T-helper 1 cell treated with Interleukin-12 subunit alpha and Interleukin-12 subunit beta and Interleukin-4 antibody, amounts not matched to agents 30 ng/mL and 1 ng/mL, for 36 hours (primary cell): ENCODE measurements around the gene UVRAG. TPM values are rescaled to one million over a fixed set of nuclear protein-coding genes. Genes with fewer than 3 reads are reported as not detected.

Experiments
- intact Hi-C: fragments of 100-400 bp; cut with micrococcal nuclease; formaldehyde crosslinking; loops from one replicate; pipeline ENCODE4 v1.15.1; 2024
- total RNA-seq: library from RNA; stranded (reverse); gene quantifications from 2 replicates; pipeline ENCODE4 v1.2.3, GENCODE V29; 2022

The UVRAG gene
- total RNA-seq, 1 donor from 2014 or later = 21.7 TPM

- intact Hi-C loops = no loop called here
These were observed 189.4 kb downstream of the UVRAG start for GRCh38 chr11:76004400-76004799.

- intact Hi-C loops = no loop called here
These were observed 190.7 kb downstream of the UVRAG start for GRCh38 chr11:76005756-76006155.

- intact Hi-C loops = no loop called here
These were observed 192.2 kb downstream of the UVRAG start for GRCh38 chr11:76007166-76007565.

GRCh38 chr11:76008474-76008873, 193.5 kb downstream of the UVRAG start:
- intact Hi-C loops = no loop called here

- intact Hi-C loops = no loop called here
These were observed 195.0 kb downstream of the UVRAG start for GRCh38 chr11:76010051-76010450.

GRCh38 chr11:76013526-76013925, 198.5 kb downstream of the UVRAG start:
- intact Hi-C loops = no loop called here

GRCh38 chr11:76023236-76024068, 208.4 kb downstream of the UVRAG start:
- intact Hi-C loops = no loop called here

- intact Hi-C loops = no loop called here
These were observed 210.1 kb downstream of the UVRAG start for GRCh38 chr11:76025068-76025467.

- intact Hi-C loops = no loop called here
These were observed 210.8 kb downstream of the UVRAG start for GRCh38 chr11:76025817-76026216.

- intact Hi-C loops = no loop called here
These were observed 211.3 kb downstream of the UVRAG start for GRCh38 chr11:76026281-76026680.

GRCh38 chr11:76026862-76027261, 211.9 kb downstream of the UVRAG start:
- intact Hi-C loops = no loop called here

- intact Hi-C loops = no loop called here
These were observed 215.3 kb downstream of the UVRAG start for GRCh38 chr11:76030286-76030685.

- intact Hi-C loops = no loop called here
These were observed 216.1 kb downstream of the UVRAG start for GRCh38 chr11:76030968-76031590.

- intact Hi-C loops = no loop called here
These were observed 218.7 kb downstream of the UVRAG start for GRCh38 chr11:76033699-76034098.

- intact Hi-C loops = no loop called here
These were observed 220.0 kb downstream of the UVRAG start for GRCh38 chr11:76035020-76035419.

- intact Hi-C loops = no loop called here
These were observed 223.6 kb downstream of the UVRAG start for GRCh38 chr11:76038608-76039007.

- intact Hi-C loops = no loop called here
These were observed 226.2 kb downstream of the UVRAG start for GRCh38 chr11:76041208-76041607.

GRCh38 chr11:76044750-76045320, 229.8 kb downstream of the UVRAG start:
- intact Hi-C loops = no loop called here

- intact Hi-C loops = no loop called here
These were observed 232.2 kb downstream of the UVRAG start for GRCh38 chr11:76047231-76047630.

- intact Hi-C loops = no loop called here
These were observed 232.8 kb downstream of the UVRAG start for GRCh38 chr11:76047766-76048165.

- intact Hi-C loops = no loop called here
These were observed 233.8 kb downstream of the UVRAG start for GRCh38 chr11:76048763-76049162.

GRCh38 chr11:76049511-76049910, 234.5 kb downstream of the UVRAG start:
- intact Hi-C loops = no loop called here

- intact Hi-C loops = no loop called here
These were observed 236.9 kb downstream of the UVRAG start for GRCh38 chr11:76051937-76052336.
